Body of pancreas (tissue), 4 donors: ENCODE results near the gene PARK7.

ENCODE experiments used
- POLR2A ChIP-seq, 3 donors: fragments of 450-650 bp; IDR thresholded peaks; one replicate each; pipeline ENCODE4 v1.6.1; 2016; ENCODE audit warnings: antibody characterized with exemption in 3 of 3, mild to moderate bottlenecking in 2 of 3
- TF ChIP-seq, protein P1 (sequence below), 7 experiments: fragments of 450-650 bp in 4 of 7; fragments of 200-600 bp in 3 of 7; sonication (generic) in 3 of 7; IDR thresholded peaks; one replicate each; pipeline ENCODE4 v1.5.1; 2016 to 2019; ENCODE audit warnings: antibody characterized with exemption in 7 of 7

DNA sequence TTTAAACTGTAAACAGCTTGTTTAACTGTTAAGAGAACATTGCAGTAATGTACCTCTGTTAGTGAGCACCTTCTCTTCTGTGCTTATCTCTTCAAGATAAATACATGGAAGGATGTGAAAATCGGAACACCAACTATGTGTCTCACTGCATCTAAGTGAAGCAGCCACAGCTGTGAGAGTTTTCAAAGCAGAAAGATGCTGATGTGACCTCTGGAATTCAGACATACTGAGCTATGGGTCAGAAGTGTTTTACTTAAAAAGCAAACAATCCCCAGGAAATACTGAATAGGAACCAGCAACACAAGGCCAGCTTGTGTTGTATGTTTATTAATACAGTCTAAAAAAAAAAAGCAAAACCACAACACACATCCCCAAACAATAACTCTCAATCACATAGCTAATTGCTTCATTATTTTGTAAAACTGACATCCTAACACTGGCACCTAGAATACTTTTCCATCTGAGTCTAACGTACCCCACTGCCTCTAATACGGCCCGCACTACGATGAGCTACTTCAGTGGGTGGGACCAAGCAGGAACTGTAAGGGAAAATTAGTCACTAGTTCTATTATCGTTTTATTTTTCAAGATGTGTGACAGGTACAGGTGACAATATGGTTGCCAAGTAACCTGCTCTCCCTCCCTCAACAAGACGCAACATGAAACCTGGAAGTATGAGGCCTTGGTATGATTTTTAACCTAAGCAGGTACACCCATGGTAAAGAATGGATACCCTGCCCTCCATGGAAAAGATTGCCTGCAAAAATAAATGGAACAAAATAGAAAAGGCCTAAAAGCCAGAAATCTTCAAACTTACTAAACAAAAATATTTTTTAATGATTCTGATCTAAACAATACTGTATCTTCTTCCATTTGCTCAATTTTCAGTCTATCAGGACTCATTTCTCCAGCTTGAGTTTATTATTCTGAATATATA lies 50.7 kb downstream of the PARK7 start:
- TF ChIP-seq, protein P1, sequence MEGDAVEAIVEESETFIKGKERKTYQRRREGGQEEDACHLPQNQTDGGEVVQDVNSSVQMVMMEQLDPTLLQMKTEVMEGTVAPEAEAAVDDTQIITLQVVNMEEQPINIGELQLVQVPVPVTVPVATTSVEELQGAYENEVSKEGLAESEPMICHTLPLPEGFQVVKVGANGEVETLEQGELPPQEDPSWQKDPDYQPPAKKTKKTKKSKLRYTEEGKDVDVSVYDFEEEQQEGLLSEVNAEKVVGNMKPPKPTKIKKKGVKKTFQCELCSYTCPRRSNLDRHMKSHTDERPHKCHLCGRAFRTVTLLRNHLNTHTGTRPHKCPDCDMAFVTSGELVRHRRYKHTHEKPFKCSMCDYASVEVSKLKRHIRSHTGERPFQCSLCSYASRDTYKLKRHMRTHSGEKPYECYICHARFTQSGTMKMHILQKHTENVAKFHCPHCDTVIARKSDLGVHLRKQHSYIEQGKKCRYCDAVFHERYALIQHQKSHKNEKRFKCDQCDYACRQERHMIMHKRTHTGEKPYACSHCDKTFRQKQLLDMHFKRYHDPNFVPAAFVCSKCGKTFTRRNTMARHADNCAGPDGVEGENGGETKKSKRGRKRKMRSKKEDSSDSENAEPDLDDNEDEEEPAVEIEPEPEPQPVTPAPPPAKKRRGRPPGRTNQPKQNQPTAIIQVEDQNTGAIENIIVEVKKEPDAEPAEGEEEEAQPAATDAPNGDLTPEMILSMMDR (IDR thresholded peaks at IDR 0.05) = no peak
- TF ChIP-seq POLR2A (IDR thresholded peaks at IDR 0.05) = no peak
